ENCODE data around the gene SLC12A5. TPM values are rescaled to one million over a fixed set of nuclear protein-coding genes. Genes with fewer than 3 reads are reported as not detected.

SLC12A5 gene
- total and polyA plus RNA-seq, 9 of the 15 experiments (the other 6 are each of a cell fraction or from before 2014, with no cell fraction given) = 0.36 to 7.5 (median 2.1) TPM

GRCh38 chr20:46006964-46007363, 22.1 kb upstream of the SLC12A5 start:
- H4K20me1 ChIP-seq (replicated peaks; ENCODE audit: control insufficient read depth, insufficient read depth, low read length) = peaks cover 2% of the 10 kb centered on the region; the same call in 1 of the 2 replicates
- no peak overlapping the region for H3K4me2 ChIP-seq (ENCODE audit: insufficient read depth, low read length)
- no peak for FAIRE-seq
- H3K27me3 ChIP-seq (ENCODE audit: control insufficient read depth in 2 of 2, insufficient read depth in 2 of 2, low read length in 2 of 2) = peaks cover 27 to 66% of the 10 kb centered on the region in 2 experiments
- no peak for TF ChIP-seq PATZ1 (CRISPR knock-in tag; IDR thresholded peaks at IDR 0.05; ENCODE audit: borderline replicate concordance)
- TF ChIP-seq ZKSCAN1 (IDR thresholded peaks at IDR 0.05; ENCODE audit: low read depth, low read length) = peak; percentile 85; the same call in 1 of the 2 replicates
- H3K4me1 ChIP-seq (replicated peaks in 1 of 2; ENCODE audit: control insufficient read depth in 2 of 2, insufficient read depth in 2 of 2, low read length in 2 of 2) = peaks cover 0 to 23% of the 10 kb centered on the region in 2 experiments; a peak in 3 of 5 replicates
- H3K4me3 ChIP-seq = no peak overlapping the region
- H3K79me2 ChIP-seq (ENCODE audit: control insufficient read depth, insufficient read depth, low read length) = no peaks in the 10 kb centered on the region
- no peak overlapping the region for H2AFZ ChIP-seq (ENCODE audit: low read depth, low read length)
- BruUV-seq (replicated peaks) = no TSS peak
- H3K9me1 ChIP-seq (ENCODE audit: control insufficient read depth, insufficient read depth, low read length) = no peaks in the 10 kb centered on the region
- H3K9ac ChIP-seq (ENCODE audit: insufficient read depth in 1 of 2, low read depth in 2 of 2, low read length in 2 of 2) = no peak overlapping the region
- intact Hi-C loops (cut with micrococcal nuclease) (no loop called here), in situ Hi-C loops (cut with MboI) (no loop called here)
- H3K36me3 ChIP-seq (ENCODE audit: control insufficient read depth, insufficient read depth, low read length) = no peaks in the 10 kb centered on the region
- H3K9me3 ChIP-seq (replicated peaks; ENCODE audit: control insufficient read depth, insufficient read depth, low read depth, low read length) = no peaks in the 10 kb centered on the region
- no peak for ATAC-seq
- no peak overlapping the region for H3K27ac ChIP-seq (ENCODE audit: extremely low read depth, low read depth, low read length)
- WGBS (ENCODE audit: insufficient coverage, low coverage, missing lambda C conversion rate) = 8% methylated on average over 11 of the region's 11 CpGs
- DNase-seq (ENCODE audit: extremely low read depth in 1 of 4, low spot score in 3 of 4) = no peak
- POLR2A ChIA-PET = no interaction called here
- CTCF ChIA-PET (ENCODE audit: low intra/inter-chr PET ratio) = no interaction called here

- POLR2A ChIA-PET = interaction anchor here (1.2 kb wide), 1 partner anchor 81 kb away, joined by 4 read pairs; no protein-coding TSS in a partner anchor
- no peak for TF ChIP-seq KLF10 (CRISPR knock-in tag; IDR thresholded peaks at IDR 0.05)
- TF ChIP-seq ZNF121 (CRISPR knock-in tag; conservative IDR thresholded peaks at IDR 0.05) = peak; percentile 66
- TF ChIP-seq ZNF398 (CRISPR knock-in tag; IDR thresholded peaks at IDR 0.05) = no peak
- peak; percentile 9 for TF ChIP-seq RBM25 (IDR thresholded peaks at IDR 0.05; ENCODE audit: low read depth, low read length, severe bottlenecking)
- TF ChIP-seq ZNF274 (IDR thresholded peaks at IDR 0.05; ENCODE audit: borderline replicate concordance, low read depth, low read length) = no peak
- TF ChIP-seq BRD4 (IDR thresholded peaks at IDR 0.05) = no peak
- TF ChIP-seq NUFIP1 (IDR thresholded peaks at IDR 0.05; ENCODE audit: partially characterized antibody) = no peak
Observed at GRCh38 chr20:46007671-46008070, 21.3 kb upstream of the SLC12A5 start.

More at GRCh38 chr20:46007671-46008070, 21.3 kb upstream of the SLC12A5 start:
- no TSS peak for BruUV-seq (replicated peaks)
- Histone ChIP-seq H3K9me1 (ENCODE audit: control insufficient read depth, insufficient read depth, low read length) (no peaks in the 10 kb centered on the region), H3K4me2 (ENCODE audit: insufficient read depth, low read length) (no peak overlapping the region), H3K79me2 (ENCODE audit: control insufficient read depth, insufficient read depth, low read length) (no peaks in the 10 kb centered on the region), H3K36me3 (ENCODE audit: control insufficient read depth, insufficient read depth, low read length) (no peaks in the 10 kb centered on the region), H3K4me1 (replicated peaks in 1 of 2; ENCODE audit: control insufficient read depth in 2 of 2, insufficient read depth in 2 of 2, low read length in 2 of 2) (peaks cover 0 to 27% of the 10 kb centered on the region in 2 experiments; a peak in 3 of 5 replicates), H3K27me3 (ENCODE audit: control insufficient read depth in 2 of 2, insufficient read depth in 2 of 2, low read length in 2 of 2) (peaks cover 25 to 62% of the 10 kb centered on the region in 2 experiments), H3K4me3 (no peak overlapping the region), H3K9me3 (replicated peaks; ENCODE audit: control insufficient read depth, insufficient read depth, low read depth, low read length) (no peaks in the 10 kb centered on the region), H4K20me1 (replicated peaks; ENCODE audit: control insufficient read depth, insufficient read depth, low read length) (peaks cover 2% of the 10 kb centered on the region; the same call in 1 of the 2 replicates), H2AFZ (ENCODE audit: low read depth, low read length) (no peak overlapping the region), H3K9ac (ENCODE audit: insufficient read depth in 1 of 2, low read depth in 2 of 2, low read length in 2 of 2) (no peak overlapping the region), H3K27ac (ENCODE audit: extremely low read depth, low read depth, low read length) (no peak overlapping the region)
- in situ Hi-C loops (cut with MboI) = no loop called here
- WGBS (ENCODE audit: insufficient coverage, low coverage, missing lambda C conversion rate) = 5% methylated on average over 4 of the region's 4 CpGs
- DNase-seq (ENCODE audit: extremely low read depth in 1 of 4, low spot score in 3 of 4) (no peak), ATAC-seq (no peak), FAIRE-seq (no peak)
- intact Hi-C loops (cut with micrococcal nuclease) = no loop called here
- CTCF ChIA-PET (ENCODE audit: low intra/inter-chr PET ratio) = no interaction called here

All from K562 (cell line).